GM12878 (cell line): ENCODE data around the gene LAMB1. TPM values are rescaled to one million over a fixed set of nuclear protein-coding genes. Genes with fewer than 3 reads are reported as not detected.

Experiments used
- ATAC-seq: fragments of 200-7000 bp; cut with Tn5 transposase; 3 replicates; pipeline ENCODE4 v1.9.1; 2020; ENCODE audit warnings: mild to moderate bottlenecking, moderate library complexity
- BruUV-seq: library from RNA; stranded (reverse); fragments of 400-500 nt; replicated peaks from 2 replicates; lab custom pipeline; 2021; lab: Mats Ljungman, UMichigan
- CTCF ChIA-PET: fragments of 300-600 bp; sonication (Branson Sonifier 250); formaldehyde crosslinking; extraction: SDS; loops from one replicate; lab custom pipeline; 2021; ENCODE audit warnings: inconsistent platforms; lab: Yijun Ruan, JAX
- POLR2A ChIA-PET: fragments of 350-600 bp; formaldehyde crosslinking; extraction: SDS; loops from one replicate; lab custom pipeline; 2021; ENCODE audit warnings: inconsistent platforms; lab: Charles Lee
- RAD21 ChIA-PET: fragments of 300-600 bp; sonication (Branson Sonifier 250); formaldehyde crosslinking; loops from one replicate; lab custom pipeline; 2023; ENCODE audit warnings: antibody characterized with exemption; ENCODE audit not compliant: unreplicated experiment; lab: Charles Lee
- SMC1A ChIA-PET: fragments of 300-600 bp; sonication (Branson Sonifier 250); formaldehyde crosslinking; loops from one replicate; lab custom pipeline; 2023; ENCODE audit not compliant: unreplicated experiment, uncharacterized antibody; lab: Charles Lee
- DNase-seq: peaks from one replicate; pipeline ENCODE4 v3.0.0-alpha.2; 2011; ENCODE audit warnings: low read depth, low spot score
- FAIRE-seq: peaks from 3 replicates; lab custom pipeline; 2011; peaks lifted over from hg19 to GRCh38; lab: Jason Lieb, UNC
- H2AFZ ChIP-seq: 2 replicates; pipeline ENCODE4 v1.6.0; 2011; ENCODE audit warnings: low read depth, low read length, control low read depth; ENCODE audit not compliant: control insufficient read depth
- H3K27ac ChIP-seq: 2 replicates; pipeline ENCODE4 v1.5.1; 2011; ENCODE audit warnings: control low read depth; ENCODE audit not compliant: control insufficient read depth, insufficient read depth
- H3K27me3 ChIP-seq, 2 experiments: replicated peaks in 1 of 2; 2 replicates each; pipeline versions ENCODE4 v1.6.0 to v1.6.1; 2011; ENCODE audit warnings: low read length in 1 of 2; ENCODE audit not compliant: control insufficient read depth in 2 of 2, insufficient read depth in 2 of 2
- H3K36me3 ChIP-seq, 2 experiments: 2 replicates each; pipeline ENCODE4 v1.5.1; 2011; ENCODE audit warnings: low read length in 1 of 2; ENCODE audit not compliant: control insufficient read depth in 2 of 2, insufficient read depth in 2 of 2
- H3K4me1 ChIP-seq: 2 replicates; pipeline ENCODE4 v1.6.1; 2011; ENCODE audit warnings: mild to moderate bottlenecking, low read length, moderate library complexity, mixed read lengths; ENCODE audit not compliant: control insufficient read depth, insufficient read depth
- H3K4me2 ChIP-seq: 2 replicates; pipeline ENCODE4 v1.6.0; 2011; ENCODE audit warnings: control low read depth; ENCODE audit not compliant: control insufficient read depth, insufficient read depth
- H3K4me3 ChIP-seq: fragments of 200-600 bp; sonication (generic); 2 replicates; pipeline ENCODE4 v1.5.1; 2016
- H3K79me2 ChIP-seq: 2 replicates; pipeline ENCODE4 v1.6.0; 2011; ENCODE audit warnings: low read length; ENCODE audit not compliant: control insufficient read depth, insufficient read depth
- H3K9ac ChIP-seq: 2 replicates; pipeline ENCODE4 v1.8.0; 2011; ENCODE audit warnings: low read length, control low read depth, mixed read lengths; ENCODE audit not compliant: control insufficient read depth, insufficient read depth
- H3K9me3 ChIP-seq: replicated peaks from 3 replicates; pipeline ENCODE4 v1.5.1; 2011; ENCODE audit warnings: mild to moderate bottlenecking, low read length; ENCODE audit not compliant: control insufficient read depth, insufficient read depth
- H4K20me1 ChIP-seq: 2 replicates; pipeline ENCODE4 v1.6.0; 2011; ENCODE audit not compliant: control insufficient read depth, insufficient read depth
- ETV6 ChIP-seq, 2 experiments: fragments of 450-650 bp in 1 of 2; IDR thresholded peaks in 1 of 2; conservative IDR thresholded peaks in 1 of 2; 2 replicates each; pipeline ENCODE4 v1.6.1; 2014; ENCODE audit warnings: antibody characterized with exemption in 1 of 2, borderline replicate concordance in 1 of 2, low read depth in 1 of 2, mild to moderate bottlenecking in 1 of 2, moderate library complexity in 1 of 2
- FOXK2 ChIP-seq: fragments of 450-650 bp; IDR thresholded peaks from 2 replicates; pipeline ENCODE4 v1.6.1; 2017; ENCODE audit warnings: mild to moderate bottlenecking, moderate library complexity
- NFYB ChIP-seq: IDR thresholded peaks from 2 replicates; pipeline ENCODE4 v1.6.1; 2011; ENCODE audit warnings: low read depth, mild to moderate bottlenecking, low read length, improper control_type of control experiment, moderate library complexity; ENCODE audit not compliant: insufficient read depth
- STAT3 ChIP-seq: IDR thresholded peaks from 2 replicates; pipeline ENCODE4 v1.6.1; 2011; ENCODE audit warnings: low read depth, low read length, improper control_type of control experiment
- TARDBP ChIP-seq: IDR thresholded peaks from 2 replicates; pipeline ENCODE4 v1.6.1; 2016; ENCODE audit warnings: borderline replicate concordance
- ZSCAN29 ChIP-seq: fragments of 450-650 bp; IDR thresholded peaks from 2 replicates; pipeline ENCODE4 v1.6.1; 2017; ENCODE audit warnings: mild to moderate bottlenecking, moderate library complexity
- WGBS: methylation state at CpG from one replicate; pipeline ENCODE4 v1.1.6; 2016; ENCODE audit warnings: low lambda C conversion rate; ENCODE audit not compliant: insufficient replicate concordance, insufficient coverage; ENCODE audit errors: missing lambda C conversion rate; 5-methylcytosine and 5-hydroxymethylcytosine counted together
- in situ Hi-C: fragments of 300-500 bp; cut with MboI; formaldehyde crosslinking; loops from 9 replicates; pipeline ENCODE4 v1.14.3; 2018; ENCODE audit warnings: mixed read lengths
- intact Hi-C: fragments of 100-400 bp; cut with micrococcal nuclease; formaldehyde crosslinking; loops from one replicate; pipeline ENCODE4 v1.14.2; 2022; ENCODE audit not compliant: unreplicated experiment
- polyA plus RNA-seq, 11 experiments: library from polyadenylated mRNA; depleted of rRNA in 4 of 11; unstranded in 6 of 11; stranded (reverse) in 5 of 11; fragments of >200 nt; fragmentation: Nextera tagmentation in 4 of 11; fragmentation: Illumina TruSeq in 1 of 11; extraction: Ambion mirVana in 4 of 11; extraction: Trizol in 1 of 11; gene quantifications; 1 replicate in 1 of 11; 2 replicates in 10 of 11; pipeline versions ENCODE4 v1.2.1 to v1.2.3, GENCODE V29; 2011 to 2016; ENCODE audit warnings: inconsistent platforms in 2 of 11, missing spikeins in 2 of 11, low read depth in 1 of 11
- total RNA-seq, 4 experiments: library from RNA; depleted of rRNA in 3 of 4; stranded (reverse); fragments of >200 nt in 3 of 4; fragmentation: Illumina TruSeq in 1 of 4; extraction: Trizol in 1 of 4; gene quantifications; 2 replicates each; pipeline versions ENCODE4 v1.2.1 to v1.2.3, GENCODE V29; 2013 to 2021
- TF ChIP-seq, protein P1 (sequence below): fragments of 450-650 bp; IDR thresholded peaks from 2 replicates; pipeline ENCODE4 v1.6.1; 2016; ENCODE audit warnings: mild to moderate bottlenecking, moderate library complexity, borderline replicate concordance
- TF ChIP-seq, protein P2 (sequence below): IDR thresholded peaks from 2 replicates; pipeline ENCODE4 v1.6.1; 2012; ENCODE audit warnings: low read depth, low read length, improper control_type of control experiment
- TF ChIP-seq, protein P3 (sequence below): IDR thresholded peaks from 2 replicates; pipeline ENCODE4 v1.6.1; 2011; ENCODE audit warnings: low read depth, mild to moderate bottlenecking, low read length, moderate library complexity, borderline replicate concordance; ENCODE audit errors: extremely low read depth

Gene LAMB1
- total and polyA plus RNA-seq, 10 of the 15 experiments (the other 5 are each of a cell fraction or from before 2014, with no cell fraction given), result 0.05 to 2.2 (median 1.2) TPM; not detected in 4

DNA sequence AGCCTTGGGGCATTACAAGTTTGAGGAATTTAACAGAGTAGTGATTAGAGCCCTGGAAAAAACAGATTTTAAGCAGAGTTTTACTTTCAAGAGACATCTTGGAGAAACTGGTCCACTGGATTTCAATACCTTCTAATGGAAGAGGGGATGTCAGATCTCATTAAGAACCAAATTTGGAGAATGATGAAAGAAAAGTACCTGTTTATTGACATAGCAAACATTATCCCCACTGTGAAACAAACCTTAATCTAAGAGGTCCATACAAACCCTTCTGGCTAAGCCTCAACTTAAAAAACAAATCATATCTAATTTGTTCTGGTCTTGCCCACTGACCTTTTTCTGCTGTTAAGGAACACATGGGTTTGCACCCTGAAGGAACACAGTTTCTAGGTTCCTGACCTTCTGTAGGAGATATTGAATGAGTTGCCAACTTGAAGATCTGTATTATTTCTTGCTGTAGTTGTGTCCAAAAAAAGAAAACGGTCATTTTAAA is 53.5 kb downstream of the LAMB1 start:
- Histone ChIP-seq H3K36me3 (no peaks in the 10 kb centered on the region), H2AFZ (no peak overlapping the region), H3K4me3 (no peak overlapping the region), H4K20me1 (no peaks in the 10 kb centered on the region), H3K79me2 (no peaks in the 10 kb centered on the region), H3K4me2 (no peak overlapping the region), H3K27me3 (no peaks in the 10 kb centered on the region), H3K4me1 (no peaks in the 10 kb centered on the region), H3K9me3 (no peaks in the 10 kb centered on the region), H3K9ac (no peak overlapping the region), H3K27ac (no peak overlapping the region)
- 0% methylated on average over 1 of the region's 1 CpG for WGBS
- RAD21 ChIA-PET, result no interaction called here
- no peak for DNase-seq
- FAIRE-seq, result no peak
- intact Hi-C loops (no loop called here), in situ Hi-C loops (no loop called here)
- CTCF ChIA-PET, result no interaction called here
- SMC1A ChIA-PET, result interaction anchor here (0.9 kb wide), 1 partner anchor 12 kb away, joined by 5 read pairs; no protein-coding TSS in a partner anchor
- ATAC-seq, result no peak
- POLR2A ChIA-PET, result no interaction called here
- BruUV-seq, result no TSS peak
- TF ChIP-seq ZSCAN29, result no peak

DNA sequence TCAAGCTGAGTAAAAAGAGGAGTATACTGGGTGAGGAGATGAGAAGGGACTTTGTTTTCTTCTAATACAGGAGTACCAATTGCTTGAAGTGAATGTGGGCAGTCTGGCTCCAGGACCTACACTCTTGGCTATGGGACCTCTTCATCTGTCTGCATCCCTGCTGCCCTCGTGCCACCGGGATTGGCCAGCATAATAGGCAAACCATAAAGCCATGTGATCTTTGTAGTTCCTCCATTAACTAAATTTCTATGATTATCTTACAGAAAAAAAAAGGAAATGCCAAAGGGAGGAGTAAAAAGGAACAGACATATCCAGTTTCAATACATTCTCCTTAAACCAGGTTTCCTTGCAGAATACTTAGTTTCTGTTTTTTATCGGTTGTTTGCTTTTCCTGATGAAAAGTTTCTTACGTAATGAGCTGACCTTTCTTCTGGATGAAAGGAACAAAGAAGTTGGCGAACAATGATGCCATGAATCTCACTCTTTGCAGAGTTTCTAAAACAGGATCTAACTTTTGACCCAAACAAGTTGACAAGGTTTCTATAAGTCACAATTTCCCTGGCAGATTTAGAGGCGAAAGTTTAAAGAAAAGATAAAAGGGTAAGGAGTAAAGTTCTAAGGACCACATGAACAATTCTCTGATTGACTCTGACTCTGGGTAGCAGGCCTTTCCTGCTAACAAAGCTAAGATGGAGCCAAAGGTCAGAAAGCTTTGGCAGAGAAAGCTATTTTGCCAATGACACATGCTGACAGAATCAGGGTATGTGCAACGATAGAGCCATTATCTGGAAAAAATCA is 54.1 kb downstream of the LAMB1 start:
- no peaks in the 10 kb centered on the region for H3K36me3 ChIP-seq
- intact Hi-C loops, result no loop called here
- ChIA-PET RAD21 (no interaction called here), POLR2A (no interaction called here), SMC1A (interaction anchor here (0.9 kb wide), 1 partner anchor 13 kb away, joined by 5 read pairs; no protein-coding TSS in a partner anchor), CTCF (no interaction called here)
- no peak overlapping the region for H3K9ac ChIP-seq
- no peaks in the 10 kb centered on the region for H3K79me2 ChIP-seq
- no peaks in the 10 kb centered on the region for H3K27me3 ChIP-seq
- no peaks in the 10 kb centered on the region for H3K4me1 ChIP-seq
- FAIRE-seq (no peak), ATAC-seq (no peak), DNase-seq (no peak)
- H2AFZ ChIP-seq, result no peak overlapping the region
- BruUV-seq, result no TSS peak
- H3K9me3 ChIP-seq, result no peaks in the 10 kb centered on the region
- no peaks in the 10 kb centered on the region for H4K20me1 ChIP-seq
- 86% methylated on average over 7 of the region's 7 CpGs for WGBS
- in situ Hi-C loops, result no loop called here
- no peak overlapping the region for H3K27ac ChIP-seq
- no peak overlapping the region for H3K4me3 ChIP-seq
- H3K4me2 ChIP-seq, result no peak overlapping the region
- TF ChIP-seq NFYB (no peak), STAT3 (no peak), TARDBP (no peak), ETV6 (conservative IDR thresholded peaks at IDR 0.05 in 1 of 2, IDR thresholded peaks at IDR 0.05 in 1 of 2; ENCODE audit: borderline replicate concordance in 1 of 2, low read depth in 1 of 2) (no peak), FOXK2 (no peak)
- TF ChIP-seq, protein P1, sequence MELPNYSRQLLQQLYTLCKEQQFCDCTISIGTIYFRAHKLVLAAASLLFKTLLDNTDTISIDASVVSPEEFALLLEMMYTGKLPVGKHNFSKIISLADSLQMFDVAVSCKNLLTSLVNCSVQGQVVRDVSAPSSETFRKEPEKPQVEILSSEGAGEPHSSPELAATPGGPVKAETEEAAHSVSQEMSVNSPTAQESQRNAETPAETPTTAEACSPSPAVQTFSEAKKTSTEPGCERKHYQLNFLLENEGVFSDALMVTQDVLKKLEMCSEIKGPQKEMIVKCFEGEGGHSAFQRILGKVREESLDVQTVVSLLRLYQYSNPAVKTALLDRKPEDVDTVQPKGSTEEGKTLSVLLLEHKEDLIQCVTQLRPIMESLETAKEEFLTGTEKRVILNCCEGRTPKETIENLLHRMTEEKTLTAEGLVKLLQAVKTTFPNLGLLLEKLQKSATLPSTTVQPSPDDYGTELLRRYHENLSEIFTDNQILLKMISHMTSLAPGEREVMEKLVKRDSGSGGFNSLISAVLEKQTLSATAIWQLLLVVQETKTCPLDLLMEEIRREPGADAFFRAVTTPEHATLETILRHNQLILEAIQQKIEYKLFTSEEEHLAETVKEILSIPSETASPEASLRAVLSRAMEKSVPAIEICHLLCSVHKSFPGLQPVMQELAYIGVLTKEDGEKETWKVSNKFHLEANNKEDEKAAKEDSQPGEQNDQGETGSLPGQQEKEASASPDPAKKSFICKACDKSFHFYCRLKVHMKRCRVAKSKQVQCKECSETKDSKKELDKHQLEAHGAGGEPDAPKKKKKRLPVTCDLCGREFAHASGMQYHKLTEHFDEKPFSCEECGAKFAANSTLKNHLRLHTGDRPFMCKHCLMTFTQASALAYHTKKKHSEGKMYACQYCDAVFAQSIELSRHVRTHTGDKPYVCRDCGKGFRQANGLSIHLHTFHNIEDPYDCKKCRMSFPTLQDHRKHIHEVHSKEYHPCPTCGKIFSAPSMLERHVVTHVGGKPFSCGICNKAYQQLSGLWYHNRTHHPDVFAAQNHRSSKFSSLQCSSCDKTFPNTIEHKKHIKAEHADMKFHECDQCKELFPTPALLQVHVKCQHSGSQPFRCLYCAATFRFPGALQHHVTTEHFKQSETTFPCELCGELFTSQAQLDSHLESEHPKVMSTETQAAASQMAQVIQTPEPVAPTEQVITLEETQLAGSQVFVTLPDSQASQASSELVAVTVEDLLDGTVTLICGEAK, result no peak
- TF ChIP-seq, protein P2, sequence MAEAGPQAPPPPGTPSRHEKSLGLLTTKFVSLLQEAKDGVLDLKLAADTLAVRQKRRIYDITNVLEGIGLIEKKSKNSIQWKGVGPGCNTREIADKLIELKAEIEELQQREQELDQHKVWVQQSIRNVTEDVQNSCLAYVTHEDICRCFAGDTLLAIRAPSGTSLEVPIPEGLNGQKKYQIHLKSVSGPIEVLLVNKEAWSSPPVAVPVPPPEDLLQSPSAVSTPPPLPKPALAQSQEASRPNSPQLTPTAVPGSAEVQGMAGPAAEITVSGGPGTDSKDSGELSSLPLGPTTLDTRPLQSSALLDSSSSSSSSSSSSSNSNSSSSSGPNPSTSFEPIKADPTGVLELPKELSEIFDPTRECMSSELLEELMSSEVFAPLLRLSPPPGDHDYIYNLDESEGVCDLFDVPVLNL, result no peak
- TF ChIP-seq, protein P3, sequence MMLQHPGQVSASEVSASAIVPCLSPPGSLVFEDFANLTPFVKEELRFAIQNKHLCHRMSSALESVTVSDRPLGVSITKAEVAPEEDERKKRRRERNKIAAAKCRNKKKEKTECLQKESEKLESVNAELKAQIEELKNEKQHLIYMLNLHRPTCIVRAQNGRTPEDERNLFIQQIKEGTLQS, result no peak
